HG03139 (cell line): Measurements from ENCODE around the gene RANBP2.

Experiments
- ATAC-seq: cut with Tn5 transposase; IDR thresholded peaks from one replicate; pipeline ENCODE4 v1.9.1; 2021; ENCODE audit not compliant: unreplicated experiment

Gene RANBP2

DNA sequence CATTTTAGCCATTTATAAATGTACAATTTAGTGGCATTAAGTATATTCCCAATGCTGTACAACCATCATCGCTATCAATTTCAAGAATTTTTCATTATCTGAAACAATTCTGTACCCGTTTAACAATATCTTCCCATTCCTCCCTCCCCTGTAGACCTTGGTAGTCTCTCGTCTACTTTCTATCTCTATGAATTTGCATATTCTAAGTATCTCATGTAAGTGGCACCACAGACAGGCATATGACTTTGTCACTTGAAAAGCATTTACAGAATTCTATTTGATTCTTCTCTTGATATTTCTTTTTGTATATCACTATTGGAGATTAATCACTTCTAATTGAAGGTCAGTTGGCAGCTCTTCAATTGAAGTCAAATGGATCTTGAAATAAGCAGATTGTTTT lies 115.3 kb downstream of the RANBP2 start:
- no peak for ATAC-seq

GRCh38 chr2:108835040-108835439 lies 115.8 kb downstream of the RANBP2 start:
- ATAC-seq: no peak
